Dermis microvascular lymphatic vessel endothelial cell (primary cell): ENCODE measurements around the gene RUNX3. TPM values are rescaled to one million over a fixed set of nuclear protein-coding genes. Genes with fewer than 3 reads are reported as not detected.

ENCODE experiments used
- DNase-seq, 2 donors: peaks; one replicate each; pipeline versions ENCODE4 v3.0.0 to v3.0.0-alpha.2; 2010; ENCODE audit warnings: low read depth in 2 of 2
- total RNA-seq: library from RNA; depleted of rRNA; stranded (reverse); fragments of >200 nt; gene quantifications from 2 replicates; pipeline ENCODE4 v1.2.1, GENCODE V29; 2014

Gene RUNX3
- total RNA-seq, 1 donor from 2014 or later: not detected

DNA sequence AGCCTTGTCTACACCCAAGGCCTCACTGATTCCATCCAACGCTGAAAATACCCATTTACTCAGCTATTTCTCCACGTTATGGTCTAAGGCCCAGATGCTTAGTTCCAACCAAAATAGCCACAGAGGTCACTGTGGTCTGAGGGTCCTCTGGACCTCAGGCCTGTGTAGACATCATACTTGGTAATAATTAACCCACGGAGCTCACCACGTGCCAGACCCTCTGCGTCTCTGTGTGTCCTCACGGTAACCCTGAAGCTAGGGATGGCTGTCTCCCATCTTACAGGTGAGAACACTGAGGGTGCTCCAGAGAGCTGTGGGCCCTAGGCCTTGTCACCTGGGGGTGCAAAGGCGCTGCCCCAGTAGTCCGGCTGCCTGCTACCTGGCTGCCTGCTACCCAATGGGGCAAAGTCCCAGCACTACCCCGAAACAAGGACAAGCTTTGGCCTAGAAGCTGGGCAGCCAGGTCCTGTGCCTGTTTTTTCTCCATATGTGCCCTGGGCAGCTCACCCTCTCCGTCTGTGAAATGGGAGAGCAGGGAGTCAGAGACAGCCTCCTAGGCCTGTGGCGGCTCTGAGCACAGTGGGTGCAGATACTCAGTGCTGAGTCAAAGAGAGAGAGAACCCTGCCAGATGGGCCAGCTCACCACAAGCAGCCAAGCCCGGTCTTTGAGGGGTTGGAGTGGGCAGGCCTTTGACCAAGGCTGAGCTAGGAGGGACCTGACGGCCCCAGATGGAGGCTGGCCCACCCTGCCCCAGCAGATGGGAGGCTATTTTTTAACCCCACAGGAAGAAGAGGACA, 17.0 kb upstream of the RUNX3 start:
- DNase-seq: no peak

DNA sequence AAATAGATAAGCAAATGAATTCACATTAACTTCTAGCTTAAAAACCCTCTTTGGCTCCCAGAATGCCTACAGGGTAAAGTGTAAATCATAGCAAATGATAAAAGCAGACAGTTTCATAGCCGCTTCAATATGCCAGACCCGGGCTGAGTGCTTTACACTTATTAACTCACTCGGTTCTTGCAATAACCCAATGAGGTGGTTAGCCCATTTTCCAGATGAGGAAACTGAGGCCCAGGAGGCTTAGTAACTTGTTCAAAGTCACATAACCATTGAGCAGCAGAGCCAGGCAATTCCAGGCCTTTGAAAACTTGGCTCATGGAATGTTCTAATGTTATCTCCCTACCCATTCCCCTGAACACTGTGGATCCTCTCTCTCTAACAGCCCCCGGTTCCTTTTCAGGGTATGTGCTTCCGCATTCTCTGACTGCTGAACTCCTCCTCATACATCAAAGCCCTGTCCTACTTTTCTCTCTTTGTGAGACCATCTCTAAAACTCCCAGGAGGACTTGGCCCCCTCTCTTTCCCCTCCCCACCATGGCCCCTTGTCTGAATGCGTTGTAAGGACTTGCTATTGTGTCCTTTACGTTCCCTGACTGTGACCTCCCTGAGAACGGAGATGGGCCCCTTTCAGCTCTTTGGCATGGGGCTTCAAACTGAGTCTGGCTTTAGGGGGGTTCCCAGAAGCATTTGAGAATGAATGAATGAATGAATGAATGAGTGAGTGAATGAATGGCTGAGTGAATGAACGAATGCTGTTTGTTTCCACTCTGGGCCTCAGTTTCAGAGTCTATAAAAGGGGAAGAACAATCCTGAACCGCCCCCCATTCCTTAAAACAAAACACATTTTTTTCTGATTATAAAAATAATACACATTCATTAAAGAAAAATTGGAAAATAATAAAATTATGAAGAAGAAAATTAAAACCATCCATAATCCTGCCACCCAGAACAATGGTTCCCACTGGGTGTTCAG, 15.6 kb upstream of the RUNX3 start:
- no peak for DNase-seq

DNA sequence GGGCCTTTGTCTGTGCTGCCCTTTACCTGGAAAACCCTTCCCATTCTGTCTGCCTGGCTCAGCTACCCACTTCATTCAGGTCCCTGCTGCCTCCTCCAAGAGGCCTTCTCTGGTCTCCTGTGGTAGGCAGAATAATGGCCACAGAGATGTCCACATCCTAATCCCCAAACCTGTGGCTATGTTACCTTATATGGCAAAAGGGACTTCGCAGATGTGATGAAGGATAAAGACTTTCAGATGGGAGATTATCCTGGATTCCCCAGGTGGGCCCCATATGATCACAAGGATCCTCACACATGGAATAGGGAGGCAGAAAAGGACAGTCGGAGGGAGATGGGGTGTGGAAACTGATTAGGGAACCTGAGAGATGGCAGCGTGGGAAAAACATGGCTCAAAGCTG, 14.2 kb upstream of the RUNX3 start:
- DNase-seq: no peak

DNA sequence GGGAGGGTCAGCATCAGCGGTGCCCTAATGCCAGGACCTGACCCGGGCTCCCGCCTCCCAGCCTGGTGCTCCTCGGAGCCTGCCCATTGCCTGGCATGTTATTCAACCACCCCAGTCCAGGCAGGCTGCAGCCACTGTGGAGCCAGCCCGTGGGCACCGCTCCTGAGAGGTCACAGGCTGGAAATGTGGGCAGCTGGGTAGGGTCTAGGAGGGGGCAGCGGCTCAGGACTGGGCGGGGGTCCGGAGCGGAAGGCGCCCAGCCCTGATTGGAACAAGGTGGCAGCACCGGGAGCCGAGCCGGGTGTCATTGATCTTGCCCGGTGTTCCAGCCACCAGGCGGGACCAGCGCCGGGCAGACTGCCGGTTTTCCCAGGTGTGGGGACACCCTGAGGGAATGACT, 12.7 kb upstream of the RUNX3 start:
- no peak for DNase-seq

DNA sequence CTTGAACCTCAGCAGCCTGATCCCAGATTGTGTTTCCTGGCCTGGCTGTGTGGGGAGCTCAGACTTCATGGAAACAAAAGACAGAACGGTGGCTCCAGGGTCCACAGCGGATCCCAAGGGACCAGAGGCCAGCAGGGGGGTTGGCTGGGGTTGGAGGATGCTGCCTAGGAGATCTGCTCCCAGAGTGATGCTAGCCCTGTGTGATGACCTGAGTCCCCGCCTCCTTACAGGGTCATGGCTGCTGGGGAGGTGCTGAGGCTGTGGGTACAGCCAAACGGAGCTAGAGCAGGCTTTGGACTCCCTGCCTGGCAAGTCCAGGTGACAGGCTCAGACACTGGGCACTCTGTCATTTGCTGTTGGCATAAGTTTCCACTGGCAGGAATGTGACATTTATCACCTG, 11.5 kb upstream of the RUNX3 start:
- DNase-seq: no peak

DNA sequence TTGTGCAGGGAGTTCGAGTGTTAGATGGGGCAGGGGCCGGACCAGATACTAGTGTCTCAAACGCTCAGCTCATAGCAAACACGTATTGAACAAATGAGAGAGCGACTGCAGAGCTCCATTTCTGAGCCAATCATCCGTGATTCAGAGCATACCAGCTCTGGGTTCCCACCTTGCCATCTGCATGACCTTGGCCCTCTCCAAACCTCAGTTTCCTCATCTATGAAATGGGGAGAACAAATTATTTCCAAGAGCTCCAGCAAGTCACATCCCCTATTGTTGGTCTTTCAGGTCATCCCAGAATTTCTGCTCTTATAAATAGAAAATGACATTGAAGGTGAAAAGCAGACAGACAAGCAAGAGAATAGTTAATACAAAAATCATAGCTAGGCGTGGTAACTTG, 10.2 kb upstream of the RUNX3 start:
- no peak for DNase-seq

DNA sequence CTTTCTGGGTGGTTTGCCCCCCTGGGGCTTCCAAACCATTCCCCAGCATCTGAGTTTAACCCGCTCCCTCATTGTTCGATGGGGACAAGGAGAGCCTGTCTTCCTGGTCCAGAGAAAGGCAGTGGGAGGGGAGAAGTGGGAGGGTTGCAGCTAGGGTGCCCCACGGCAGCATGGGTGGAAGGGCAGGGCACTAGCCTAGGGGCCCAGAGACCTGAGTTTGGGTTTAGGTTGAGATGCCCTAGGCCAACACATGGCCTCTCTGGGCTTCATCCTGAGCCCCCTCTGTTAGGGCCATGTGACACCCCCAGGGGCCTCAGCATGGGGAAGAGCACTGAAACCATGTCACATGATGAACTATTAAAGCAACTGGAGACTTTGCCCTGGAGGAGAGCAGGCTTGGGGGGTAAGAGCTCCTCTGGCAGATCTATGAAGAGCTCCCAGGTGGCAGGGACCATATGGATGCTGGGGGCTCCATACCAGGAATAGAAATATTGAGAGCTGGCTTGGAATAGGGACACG, 9.7 kb upstream of the RUNX3 start:
- no peak for DNase-seq

DNA sequence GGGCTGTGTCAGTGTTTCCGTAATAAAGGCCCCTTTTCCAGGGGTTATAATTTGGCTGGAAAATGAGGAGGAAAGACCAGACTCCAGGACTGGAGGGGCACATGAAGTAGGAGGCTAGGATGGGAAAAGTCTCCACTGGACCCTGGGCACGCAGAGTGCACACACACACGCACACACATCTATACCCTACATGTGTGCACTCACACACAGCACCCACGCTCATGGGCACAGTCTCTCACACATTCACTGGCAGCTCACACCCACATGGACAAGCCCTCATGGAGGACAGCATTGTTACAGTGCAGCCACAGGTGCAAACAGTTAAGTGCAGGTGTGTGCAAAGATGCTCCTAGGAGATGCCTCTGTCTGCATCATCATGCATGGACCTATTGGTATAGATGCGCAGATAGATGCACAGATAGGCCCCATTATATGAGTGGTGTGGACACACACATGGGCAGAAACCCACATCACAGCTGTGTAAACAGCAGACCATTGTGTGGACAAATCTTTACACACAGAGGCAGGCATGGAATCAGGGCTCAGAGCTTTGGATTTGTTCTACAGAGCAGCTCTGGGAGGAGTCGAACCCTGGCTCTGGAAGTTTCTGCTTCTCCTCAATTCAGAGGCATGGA, 9.1 kb upstream of the RUNX3 start:
- no peak for DNase-seq

DNA sequence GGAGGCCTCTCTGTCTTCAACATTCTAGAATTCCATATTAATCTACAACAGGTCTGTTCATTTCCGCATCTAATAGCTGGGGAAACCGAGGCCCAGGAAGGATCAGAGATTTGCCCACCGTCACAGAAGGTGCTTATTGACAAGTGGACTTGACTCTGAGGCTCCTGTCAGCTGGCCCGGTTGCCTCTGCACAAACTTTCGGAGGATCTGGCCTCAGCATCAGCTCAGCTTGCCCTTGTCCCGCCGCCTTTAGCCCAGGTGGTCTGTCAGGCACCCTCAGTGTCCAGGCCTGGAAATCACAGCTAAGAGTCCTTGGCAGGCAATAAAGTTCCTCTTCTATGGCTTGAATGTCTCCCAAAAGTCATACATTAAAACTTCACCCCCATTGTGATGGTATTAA, 8.2 kb upstream of the RUNX3 start:
- DNase-seq: no peak

DNA sequence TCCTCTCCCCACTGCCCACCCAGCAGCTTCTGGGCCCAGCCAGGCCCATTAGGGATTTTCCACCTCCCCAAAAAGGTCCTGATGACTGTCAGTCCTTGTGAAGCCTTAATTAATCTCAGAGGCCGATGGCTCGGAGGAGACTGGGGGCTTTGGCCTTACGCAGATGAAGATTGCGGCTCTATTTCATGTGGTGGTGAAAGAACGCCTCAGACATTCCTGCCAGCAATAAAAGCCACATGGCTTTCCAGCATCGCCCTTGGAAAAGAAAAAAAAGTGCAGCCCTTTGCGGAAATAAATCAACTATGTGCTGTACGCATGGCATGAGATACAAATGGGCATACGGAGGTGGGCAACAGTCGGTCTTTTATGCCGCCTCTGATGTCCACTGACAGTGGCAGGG, 6.6 kb upstream of the RUNX3 start:
- no peak for DNase-seq

DNA sequence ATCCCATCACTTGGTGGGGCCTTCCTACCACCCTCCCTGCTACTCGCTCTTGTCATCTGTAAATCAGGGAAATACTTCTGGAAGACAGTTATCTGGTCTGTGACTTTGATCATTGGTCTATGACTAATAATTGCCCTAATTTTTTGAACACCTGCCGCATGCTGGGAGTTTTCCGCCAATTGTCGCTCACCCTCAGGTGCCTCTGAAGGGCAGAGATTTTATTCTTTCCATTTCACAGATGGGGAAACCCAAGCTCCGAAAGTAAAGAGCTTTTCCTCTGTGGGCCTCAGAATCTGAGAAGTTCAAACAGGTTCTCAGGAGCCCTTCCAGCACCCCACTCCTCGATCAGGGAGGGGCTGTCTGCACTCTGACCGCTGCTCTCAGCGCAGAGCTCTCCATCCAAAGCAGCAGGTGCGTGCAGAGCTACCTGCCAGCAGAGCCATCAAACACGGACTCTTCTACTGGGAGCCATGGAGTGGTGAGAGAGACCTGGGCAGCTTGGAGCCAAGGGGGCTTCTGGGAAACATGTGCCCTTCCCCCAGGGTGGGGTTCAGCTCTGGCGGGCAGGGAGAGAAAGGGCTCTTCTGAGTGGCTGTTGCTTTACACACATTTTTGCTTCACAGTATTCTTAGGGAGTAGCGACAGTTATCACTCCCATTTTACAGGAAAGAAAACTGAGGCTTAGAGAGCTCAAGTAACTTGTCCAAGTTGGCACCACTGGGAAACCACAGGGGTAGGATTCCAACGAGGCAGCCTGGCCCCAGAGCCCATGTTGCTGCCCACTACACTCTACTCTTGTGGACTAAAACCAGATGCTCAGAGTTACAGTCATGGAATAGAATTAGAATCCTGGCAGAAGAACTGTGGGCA, 5.8 kb upstream of the RUNX3 start:
- no peak for DNase-seq

DNA sequence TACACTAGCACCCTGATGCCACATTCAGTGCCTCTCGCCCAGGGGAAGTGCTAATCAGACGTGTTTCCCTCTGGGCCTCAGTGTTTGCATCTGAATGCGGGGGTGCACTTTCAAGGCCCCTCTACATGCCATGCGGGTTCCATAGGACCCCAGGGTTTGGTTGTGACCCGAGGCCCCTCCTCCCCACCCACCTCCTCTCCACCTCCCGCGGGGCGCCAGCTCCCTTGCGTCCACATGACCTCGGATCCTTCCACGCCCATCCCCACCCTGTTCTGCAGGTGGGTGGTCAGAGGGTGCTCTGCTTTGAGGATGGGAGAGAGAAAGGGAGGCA, 5.1 kb upstream of the RUNX3 start:
- DNase-seq: no peak

DNA sequence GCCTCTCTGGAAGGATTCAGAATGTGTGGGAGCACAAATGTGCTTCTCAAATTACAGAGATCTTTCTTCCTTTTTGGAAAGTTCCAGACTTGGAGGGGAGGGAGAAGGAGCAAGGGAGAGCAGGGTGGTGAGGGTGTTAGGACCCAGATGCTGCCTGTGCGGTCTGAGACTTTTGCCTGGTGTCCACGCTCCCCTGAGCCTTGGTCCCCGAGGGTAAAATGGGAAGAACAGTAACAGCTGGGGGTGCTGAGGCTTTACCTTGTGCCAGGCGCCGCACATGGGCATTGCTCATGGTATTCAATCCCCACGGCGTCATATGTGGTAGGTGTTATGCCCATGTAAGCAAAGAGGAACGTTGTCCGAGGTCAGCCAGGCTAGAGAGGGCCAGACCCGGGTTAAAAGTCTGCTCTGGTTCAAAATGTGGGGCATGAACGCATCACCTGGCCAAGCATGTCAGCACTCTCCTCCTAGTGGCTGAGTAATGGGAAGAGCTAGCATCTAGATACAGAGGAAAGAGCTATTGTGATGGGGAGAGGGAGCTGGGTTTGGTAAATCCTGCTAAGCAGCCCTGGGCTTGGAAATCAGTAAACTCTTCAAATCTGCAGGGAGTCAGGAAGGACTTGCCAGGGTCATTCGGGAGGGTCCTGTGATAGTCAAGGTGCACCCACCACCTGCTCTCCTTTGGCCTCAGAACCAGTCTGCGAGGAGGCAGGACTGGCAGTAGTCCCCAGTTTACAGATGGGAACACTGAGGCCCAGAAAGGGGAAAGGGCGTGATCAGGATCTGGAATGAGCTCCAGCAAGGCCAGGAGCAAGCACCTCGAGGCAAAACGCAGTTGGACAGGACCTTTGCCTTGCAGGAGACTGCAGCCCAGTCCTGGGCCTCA, 4.5 kb upstream of the RUNX3 start:
- no peak for DNase-seq

DNA sequence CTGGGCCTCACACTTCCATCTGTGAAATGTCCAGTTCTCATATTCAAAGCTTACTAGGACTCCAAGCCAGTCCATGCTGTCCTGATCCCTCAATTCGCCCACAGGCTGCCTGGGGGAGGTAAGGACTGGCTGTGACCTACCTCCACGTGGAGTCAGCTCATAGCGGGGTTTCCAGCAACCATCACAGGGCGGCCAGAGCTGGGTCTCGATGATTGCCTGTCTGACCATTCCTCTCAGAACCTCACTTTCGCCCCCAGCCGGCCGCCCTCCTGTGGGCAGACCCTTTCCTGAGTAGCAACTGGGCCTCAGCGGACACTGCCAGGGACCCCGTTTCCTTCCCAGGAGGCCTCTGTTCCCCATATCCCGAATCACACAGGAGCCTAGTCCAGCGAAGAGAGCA, 3.4 kb upstream of the RUNX3 start:
- DNase-seq: no peak

DNA sequence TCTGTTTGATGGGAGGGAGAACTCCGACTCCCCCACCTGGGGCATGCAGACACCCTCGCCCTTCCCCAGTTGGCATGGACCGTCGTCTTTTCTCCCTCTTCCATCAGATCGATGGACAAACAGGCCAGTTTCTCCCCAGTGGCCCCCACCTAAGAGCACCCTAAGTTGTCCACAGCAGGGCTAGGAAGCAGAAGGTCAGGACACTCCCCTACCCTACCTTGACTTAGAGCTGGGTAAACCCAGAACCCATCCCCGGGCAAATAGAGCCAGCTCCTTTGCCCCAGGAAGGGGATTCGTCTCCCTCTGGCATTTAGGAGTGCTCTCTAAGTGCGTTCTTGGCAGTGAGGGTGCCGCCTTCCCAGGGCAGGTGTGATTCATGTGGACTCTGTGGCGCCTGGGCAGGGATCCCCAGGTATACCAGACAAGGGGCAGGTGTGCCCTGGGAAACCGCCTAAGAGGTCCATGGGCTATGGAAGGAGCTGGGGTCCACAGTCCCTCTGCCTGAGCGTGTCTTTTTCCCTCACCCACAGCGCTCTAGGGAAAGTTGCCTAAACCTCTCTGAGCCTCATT, 2.7 kb upstream of the RUNX3 start:
- no peak for DNase-seq

DNA sequence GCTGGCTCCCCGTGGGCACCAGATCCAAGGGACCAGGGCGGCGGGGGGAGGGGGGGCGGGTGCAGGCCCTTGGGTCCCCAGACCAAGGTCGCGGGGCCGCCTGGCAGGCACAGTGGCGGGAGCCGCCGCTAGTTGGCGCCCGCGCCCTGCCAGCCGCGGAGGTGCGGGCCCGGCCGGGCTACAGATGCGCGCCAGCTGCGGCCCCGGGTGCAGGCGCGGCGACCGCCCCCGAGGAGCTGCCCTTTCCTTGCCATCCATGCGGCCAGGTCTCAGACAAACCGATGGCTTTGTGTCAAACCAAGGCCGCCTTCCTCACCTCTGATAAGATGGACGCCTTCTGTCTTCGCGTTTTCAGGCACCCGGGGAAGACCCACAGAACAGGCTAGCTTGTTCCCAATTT, 2.2 kb upstream of the RUNX3 start:
- peak in 1 of 2 donors; percentile 31 for DNase-seq

DNA sequence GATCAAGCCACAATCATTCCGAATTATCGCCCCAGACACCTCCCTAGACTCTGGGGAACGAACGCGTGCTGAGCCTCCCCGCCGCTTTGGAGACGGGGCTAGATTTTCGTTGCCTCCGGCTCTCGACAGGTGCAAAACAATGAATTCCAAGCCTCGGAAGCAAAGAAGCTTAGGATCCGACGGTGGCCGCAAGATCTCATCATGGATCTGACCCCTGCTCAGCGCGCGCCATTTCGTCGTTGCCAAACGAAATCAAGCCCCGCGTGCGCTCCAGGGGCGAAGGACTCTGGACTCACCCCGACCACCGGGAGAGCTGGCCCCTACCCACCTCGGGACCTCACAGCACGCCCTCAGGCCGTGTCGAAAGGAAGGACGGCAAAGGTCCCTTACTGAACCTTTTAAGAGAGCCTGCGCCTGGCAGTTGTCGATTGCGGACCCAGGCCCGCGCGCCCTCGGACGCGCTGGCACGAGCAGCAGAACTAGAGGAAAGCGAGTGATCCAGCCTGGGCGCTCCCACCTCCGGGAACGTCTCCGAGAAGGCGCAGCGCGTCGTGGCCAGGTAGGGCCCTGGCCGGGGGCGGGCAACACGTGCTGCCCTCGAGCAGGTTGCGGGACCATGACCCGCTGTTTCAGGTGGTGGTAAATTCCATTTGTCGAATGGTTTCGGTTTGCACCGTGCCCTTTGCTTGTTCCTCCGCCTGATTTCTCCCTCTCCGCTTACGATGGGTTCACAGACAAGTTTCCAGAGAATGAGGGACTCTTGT, 1.6 kb upstream of the RUNX3 start:
- no peak for DNase-seq

DNA sequence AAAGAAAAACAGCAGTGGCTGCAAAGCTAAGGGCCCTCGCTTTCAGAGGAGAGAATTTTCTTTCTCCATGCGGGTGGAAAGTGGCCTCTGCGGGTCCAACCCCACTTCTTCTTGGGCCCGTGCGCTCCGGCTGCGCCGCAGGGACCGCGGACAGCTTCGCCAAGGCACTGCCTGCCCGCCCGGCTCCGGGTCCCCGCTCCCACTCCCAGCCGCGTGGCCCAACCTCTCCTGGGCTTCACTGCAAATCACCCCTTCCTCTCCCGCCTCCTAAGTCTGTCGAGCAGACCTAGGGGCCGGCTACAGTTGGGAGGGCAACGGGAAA, 1.0 kb upstream of the RUNX3 start:
- no peak for DNase-seq
